Esophagus (tissue), 2 donors: ENCODE measurements around the gene MAP3K8. TPM values are rescaled to one million over a fixed set of nuclear protein-coding genes. Genes with fewer than 3 reads are reported as not detected.

ENCODE experiments used
- H3K27ac ChIP-seq, 2 donors: one replicate each; pipeline ENCODE4 v1.5.1; 2013; ENCODE audit warnings: low read depth in 2 of 2, mild to moderate bottlenecking in 2 of 2, inconsistent platforms in 1 of 2, low read length in 1 of 2, moderate library complexity in 1 of 2
- H3K27me3 ChIP-seq, 2 donors: one replicate each; pipeline ENCODE4 v1.6.1; 2013; ENCODE audit warnings: low read length in 2 of 2, control low read depth in 1 of 2, mild to moderate bottlenecking in 1 of 2; ENCODE audit not compliant: insufficient read depth in 2 of 2, control insufficient read depth in 1 of 2
- H3K36me3 ChIP-seq, 2 donors: one replicate each; pipeline ENCODE4 v1.6.1; 2013; ENCODE audit warnings: low read length in 1 of 2; ENCODE audit not compliant: control insufficient read depth in 2 of 2, insufficient read depth in 2 of 2
- H3K4me1 ChIP-seq, 2 donors: one replicate each; pipeline ENCODE4 v1.6.1; 2013; ENCODE audit warnings: low read length in 1 of 2; ENCODE audit not compliant: control insufficient read depth in 2 of 2, insufficient read depth in 2 of 2
- H3K4me3 ChIP-seq, 2 donors: one replicate each; pipeline ENCODE4 v1.5.1; 2013; ENCODE audit warnings: low read length in 2 of 2, mild to moderate bottlenecking in 2 of 2, low read depth in 1 of 2, moderate library complexity in 1 of 2
- H3K9me3 ChIP-seq, 2 donors: one replicate each; pipeline ENCODE4 v1.6.1; 2013; ENCODE audit warnings: mild to moderate bottlenecking in 2 of 2, low read depth in 1 of 2, low read length in 1 of 2, moderate library complexity in 1 of 2; ENCODE audit not compliant: control insufficient read depth in 2 of 2, insufficient read depth in 1 of 2
- WGBS, 2 donors: extraction: QIAGEN DNeasy Blood & Tissue Kit; methylation state at CpG; one replicate each; pipeline ENCODE4 v1.1.7; 2013; 5-methylcytosine and 5-hydroxymethylcytosine counted together
- polyA plus RNA-seq, 2 donors: library from polyadenylated mRNA; stranded (reverse); fragments of 200-250 nt; gene quantifications; one replicate each; pipeline ENCODE4 v1.2.3, GENCODE V29; 2013
- donor health status: healthy with polysubstance abuse.
- donor health status: Bipolar disorder and iron deficiency.

Gene MAP3K8
- polyA plus RNA-seq = 10 to 100 TPM; 13.7 to 20.1 TPM

DNA sequence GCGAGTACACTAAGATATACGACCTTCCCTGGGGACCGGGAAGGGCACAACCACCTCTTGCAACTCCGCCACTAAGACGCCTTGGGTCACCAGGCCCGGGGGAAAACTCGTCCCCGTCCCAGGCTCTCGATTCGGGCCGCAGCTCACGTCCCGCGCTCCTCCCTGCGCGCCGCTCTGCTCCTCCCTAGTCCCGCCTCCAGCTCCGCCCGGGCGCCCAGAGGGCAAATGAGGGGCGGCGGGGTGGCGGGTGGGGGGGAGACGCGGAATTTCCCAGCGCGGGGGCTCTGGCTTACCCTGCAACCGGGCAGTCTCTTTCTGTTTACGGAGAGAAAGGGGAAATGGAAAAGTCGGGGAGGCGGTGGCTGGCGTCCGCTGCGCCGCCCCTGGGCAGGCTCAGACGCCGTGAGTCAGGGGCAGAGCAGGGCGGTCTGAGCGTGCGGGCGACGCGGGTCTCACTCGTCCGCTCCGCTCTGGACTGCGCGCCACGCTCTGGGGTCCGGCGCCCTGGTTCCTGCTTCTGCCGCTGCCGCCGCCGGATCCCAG is at the start of gene MAP3K8:
Gene MAP3K8, plus strand, starts transcription at position 455 of the 543 bp plus-strand sequence. CDS start 4,755 bp downstream, outside the sequence.
- H3K4me3 ChIP-seq = peak within 1 kb of the TSS; percentile 87 to 98
- no peaks in the 10 kb centered on the region for H3K27me3 ChIP-seq
- peaks cover 4 to 5% of the 10 kb centered on the region in 2 donors for H3K4me1 ChIP-seq
- peaks cover 0 to 5% of the 10 kb centered on the region in 2 donors for H3K36me3 ChIP-seq
- H3K9me3 ChIP-seq = no peaks in the 10 kb centered on the region
- peak within 1 kb of the TSS; percentile 97 to 100 for H3K27ac ChIP-seq
- WGBS, 2 donors = 0 to 1% methylated on average over 42 to 56 of the region's 56 CpGs

DNA sequence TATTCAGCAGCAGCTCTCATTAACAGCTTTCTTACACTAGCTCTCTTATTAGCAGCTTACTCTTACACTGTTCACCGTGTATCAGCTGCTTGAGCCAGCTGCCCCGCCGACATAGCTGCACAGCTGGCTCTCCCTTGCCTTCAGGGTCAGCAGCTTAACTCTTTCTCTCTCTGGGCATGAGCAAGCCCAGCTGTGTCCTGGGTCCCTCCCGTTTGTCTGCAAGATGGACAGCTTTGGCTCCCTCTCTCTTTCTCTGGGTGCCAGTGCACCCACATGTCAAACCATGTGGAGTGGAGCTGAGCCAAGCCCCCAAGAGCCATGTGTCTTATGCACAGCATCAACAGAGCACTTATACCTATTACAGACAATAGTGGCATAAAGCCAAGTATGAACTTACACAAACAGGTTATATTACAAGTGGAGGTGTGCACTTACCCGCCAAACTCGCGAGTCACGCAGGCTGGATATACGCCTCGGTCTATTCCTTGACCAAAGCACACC is 49.2 kb upstream of the MAP3K8 start:
- H3K27ac ChIP-seq = no peak overlapping the region
- H3K9me3 ChIP-seq = no peaks in the 10 kb centered on the region
- H3K4me3 ChIP-seq = no peak overlapping the region
- H3K27me3 ChIP-seq = no peaks in the 10 kb centered on the region
- WGBS, 2 donors = 44 to 49% methylated on average over 10 of the region's 10 CpGs
- H3K36me3 ChIP-seq = no peaks in the 10 kb centered on the region
- no peaks in the 10 kb centered on the region for H3K4me1 ChIP-seq

DNA sequence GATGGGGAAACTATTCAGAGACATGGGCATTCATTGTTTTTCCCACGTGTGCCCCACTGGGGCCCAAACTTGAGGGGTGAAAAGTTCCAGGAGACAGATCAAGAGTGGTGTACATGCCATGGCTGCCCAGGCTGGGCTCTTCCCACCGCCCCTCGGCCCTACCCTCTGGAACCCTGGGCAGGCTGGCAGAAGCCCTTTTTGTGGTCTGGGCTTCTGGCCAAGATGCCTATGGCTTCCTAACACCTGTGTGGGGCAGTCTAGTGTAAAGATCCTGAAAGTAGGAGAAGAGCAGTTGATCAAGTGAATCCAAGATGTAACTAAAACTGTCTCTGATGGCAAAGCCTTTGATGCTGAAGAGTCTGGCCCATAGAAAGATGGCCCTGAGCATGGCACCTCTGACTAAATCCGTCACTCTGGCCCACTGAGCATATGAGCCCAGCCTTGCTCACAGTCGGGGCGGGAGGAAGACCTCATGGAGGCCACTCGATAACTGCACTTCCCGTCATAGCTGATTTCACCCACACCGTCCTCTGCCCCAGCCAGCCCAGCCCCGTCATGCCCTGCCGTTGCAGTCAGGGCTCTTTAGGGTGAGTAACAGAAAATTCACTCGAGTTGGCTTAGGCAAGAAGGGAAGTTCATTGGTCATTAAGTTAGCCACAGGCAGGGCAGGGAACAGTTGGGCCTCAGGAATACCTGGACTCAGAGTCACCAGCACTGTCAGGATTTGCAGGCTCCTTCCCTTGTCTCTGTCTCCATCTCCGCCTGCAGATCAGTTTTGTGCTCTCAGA is 47.0 kb upstream of the MAP3K8 start:
- WGBS, 2 donors = 87 to 88% methylated on average over 13 of the region's 13 CpGs

DNA sequence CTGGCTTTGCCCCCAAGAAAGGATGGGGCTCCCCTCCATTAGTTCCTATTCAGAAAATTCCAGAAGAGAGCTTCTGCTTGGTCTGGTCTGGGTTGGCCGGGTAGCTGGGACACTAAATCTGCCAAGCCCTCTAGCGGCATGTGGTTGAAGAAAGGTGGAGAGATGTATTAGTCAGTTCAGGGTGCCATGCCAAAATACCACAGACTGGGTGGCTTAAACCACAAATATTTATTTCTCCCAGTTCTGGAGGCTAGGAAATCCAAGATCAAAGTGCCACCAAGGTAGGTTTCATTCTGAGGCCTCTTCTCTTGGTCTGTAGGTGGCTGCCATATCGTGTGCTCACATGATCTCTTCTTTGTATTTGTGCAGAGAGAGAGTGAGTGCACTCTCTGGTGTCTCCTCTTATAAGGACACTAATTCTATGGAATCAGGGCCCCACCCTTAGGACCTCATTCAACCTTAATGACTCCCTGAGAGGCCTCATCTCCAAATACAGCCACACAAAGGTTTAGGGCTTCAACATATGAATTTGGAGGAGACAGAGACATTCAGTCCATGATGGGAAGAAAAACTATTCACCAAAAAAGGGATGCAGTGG is 46.2 kb upstream of the MAP3K8 start:
- no peaks in the 10 kb centered on the region for H3K27me3 ChIP-seq
- H3K4me1 ChIP-seq = peaks cover 0 to 2% of the 10 kb centered on the region in 2 donors
- H3K27ac ChIP-seq = no peak overlapping the region
- H3K9me3 ChIP-seq = no peaks in the 10 kb centered on the region
- no peaks in the 10 kb centered on the region for H3K36me3 ChIP-seq
- no peak overlapping the region for H3K4me3 ChIP-seq
- WGBS, 2 donors = 56 to 75% methylated on average over 3 of the region's 3 CpGs

More for the DNA sequence above, 47.0 kb upstream of the MAP3K8 start:
- no peaks in the 10 kb centered on the region for H3K4me1 ChIP-seq
- H3K4me3 ChIP-seq = no peak overlapping the region
- no peaks in the 10 kb centered on the region for H3K9me3 ChIP-seq
- H3K27ac ChIP-seq = no peak overlapping the region
- no peaks in the 10 kb centered on the region for H3K27me3 ChIP-seq
- H3K36me3 ChIP-seq = no peaks in the 10 kb centered on the region

DNA sequence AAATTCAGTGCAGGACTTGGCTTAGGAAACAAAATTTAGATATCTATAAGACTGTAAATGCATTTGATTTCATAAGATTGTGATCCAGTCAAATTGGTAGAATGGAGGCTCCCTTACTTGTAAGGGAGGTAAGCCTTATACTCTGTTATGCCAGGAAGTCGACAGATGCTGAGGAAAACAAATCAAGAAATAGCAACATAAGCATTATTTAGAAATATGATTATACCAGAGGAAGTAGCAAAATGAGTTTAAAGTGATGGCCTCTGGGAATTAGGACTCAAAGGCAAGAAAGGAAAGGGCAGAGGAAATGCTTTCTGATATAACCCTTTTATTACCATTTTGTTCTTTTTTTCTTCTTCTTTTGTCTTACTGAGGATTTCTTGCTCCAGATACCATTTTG is 44.4 kb upstream of the MAP3K8 start:
- WGBS, 2 donors = 45 to 48% methylated on average over 1 of the region's 1 CpG

DNA sequence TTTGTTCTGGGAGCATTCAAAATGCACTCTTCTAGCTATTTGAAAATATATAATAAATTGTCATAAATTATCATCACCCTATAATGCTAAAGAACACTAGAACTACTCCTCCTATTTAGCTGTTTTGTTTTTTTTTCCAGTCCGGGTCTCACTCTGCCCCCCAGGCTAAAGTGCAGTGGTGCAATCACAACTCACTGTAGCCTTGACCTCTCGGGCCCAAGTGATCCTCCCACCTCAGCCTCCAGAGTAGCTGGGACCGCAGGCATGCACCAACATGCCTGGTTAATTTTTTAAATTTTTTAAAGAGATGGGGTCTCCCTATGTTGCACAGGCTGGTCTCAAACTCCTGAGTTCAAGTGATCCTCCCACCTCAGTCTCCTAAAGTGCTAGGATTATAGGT is 43.8 kb upstream of the MAP3K8 start:
- Histone ChIP-seq H3K9me3 (no peaks in the 10 kb centered on the region), H3K27me3 (no peaks in the 10 kb centered on the region), H3K4me3 (no peak overlapping the region), H3K36me3 (no peaks in the 10 kb centered on the region), H3K4me1 (peaks cover 0 to 3% of the 10 kb centered on the region in 2 donors), H3K27ac (no peak overlapping the region)
- WGBS, 2 donors = 69 to 81% methylated on average over 3 of the region's 3 CpGs

More for the DNA sequence above, 44.4 kb upstream of the MAP3K8 start:
- H3K27me3 ChIP-seq = no peaks in the 10 kb centered on the region
- H3K4me3 ChIP-seq = no peak overlapping the region
- H3K27ac ChIP-seq = no peak overlapping the region
- peaks cover 0 to 3% of the 10 kb centered on the region in 2 donors for H3K4me1 ChIP-seq
- H3K9me3 ChIP-seq = no peaks in the 10 kb centered on the region
- no peaks in the 10 kb centered on the region for H3K36me3 ChIP-seq

DNA sequence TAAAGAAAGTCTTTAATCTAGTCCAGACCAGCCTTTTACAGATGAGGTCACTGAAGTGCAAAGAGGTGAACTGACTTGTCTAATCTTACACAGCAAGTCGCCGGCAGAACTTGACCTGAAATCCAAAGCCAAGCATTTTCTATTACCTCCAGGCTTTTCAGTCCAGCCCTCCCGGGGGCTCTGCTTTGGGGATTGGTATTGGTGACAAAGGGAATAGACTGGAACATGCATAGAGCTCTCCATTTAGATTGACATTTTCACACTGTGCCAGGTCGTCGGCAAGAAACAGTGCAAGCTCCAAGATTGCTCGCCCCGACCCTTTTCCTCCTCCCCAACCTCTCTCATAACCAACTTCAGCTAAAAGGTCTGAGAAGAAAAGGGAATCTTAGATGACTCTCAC is 42.7 kb upstream of the MAP3K8 start:
- no peaks in the 10 kb centered on the region for H3K9me3 ChIP-seq
- no peak overlapping the region for H3K4me3 ChIP-seq
- 76 to 82% methylated on average over 7 of the region's 7 CpGs for WGBS, 2 donors
- peaks cover 0 to 3% of the 10 kb centered on the region in 2 donors for H3K4me1 ChIP-seq
- H3K27me3 ChIP-seq = no peaks in the 10 kb centered on the region
- no peaks in the 10 kb centered on the region for H3K36me3 ChIP-seq
- H3K27ac ChIP-seq = no peak overlapping the region

DNA sequence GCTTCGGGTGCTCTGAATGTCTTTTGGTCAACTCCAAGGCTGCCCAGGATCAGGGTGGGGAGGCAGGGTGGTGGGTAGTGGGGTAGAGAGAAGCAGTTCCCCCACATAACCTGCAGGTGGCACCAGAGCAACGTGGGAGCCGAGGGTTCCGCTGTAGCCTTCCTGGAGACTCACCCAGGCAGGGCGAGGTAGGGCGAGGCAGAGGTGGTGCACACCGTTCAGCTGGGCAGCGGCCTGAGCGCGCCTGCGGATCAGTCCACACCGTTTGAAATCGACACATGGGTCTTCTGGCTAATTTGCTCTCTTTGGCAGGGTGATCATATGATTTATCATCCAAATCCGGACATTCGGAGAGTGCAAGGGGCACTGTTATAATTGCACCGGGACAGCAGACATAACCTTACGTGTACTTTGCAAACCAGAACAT is 41.4 kb upstream of the MAP3K8 start:
- Histone ChIP-seq H3K9me3 (no peaks in the 10 kb centered on the region), H3K36me3 (no peaks in the 10 kb centered on the region), H3K27ac (no peak overlapping the region), H3K4me3 (no peak overlapping the region), H3K27me3 (no peaks in the 10 kb centered on the region), H3K4me1 (peaks cover 0 to 3% of the 10 kb centered on the region in 2 donors)
- WGBS, 2 donors = 8 to 9% methylated on average over 17 of the region's 17 CpGs

DNA sequence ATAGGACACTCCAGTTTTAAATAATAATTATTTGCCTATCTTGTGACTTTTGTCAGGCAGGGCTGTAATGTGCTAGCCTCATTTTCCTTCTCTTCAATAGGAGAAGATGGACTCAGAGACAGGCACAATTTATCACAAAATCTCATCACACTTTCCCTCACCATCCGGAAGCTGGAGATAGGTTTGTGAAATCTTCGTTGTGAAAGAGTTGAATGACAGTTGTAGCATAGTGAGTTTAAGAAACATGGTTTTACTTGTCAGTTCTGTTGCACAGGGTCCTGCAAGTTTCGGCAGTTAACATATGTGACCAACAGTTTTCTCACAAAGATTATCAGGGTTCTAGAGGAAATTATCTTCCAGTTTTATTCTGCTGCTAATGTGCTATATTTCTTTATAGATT is 37.7 kb upstream of the MAP3K8 start:
- H3K27me3 ChIP-seq = no peaks in the 10 kb centered on the region
- no peak overlapping the region for H3K4me3 ChIP-seq
- WGBS, 2 donors = 57 to 70% methylated on average over 3 of the region's 3 CpGs
- no peak overlapping the region for H3K27ac ChIP-seq
- H3K4me1 ChIP-seq = peaks cover 0 to 6% of the 10 kb centered on the region in 2 donors
- H3K36me3 ChIP-seq = no peaks in the 10 kb centered on the region
- H3K9me3 ChIP-seq = no peaks in the 10 kb centered on the region
